ENCODE results near the gene ADGRB2. TPM values are rescaled to one million over a fixed set of nuclear protein-coding genes. Genes with fewer than 3 reads are reported as not detected.

The ADGRB2 gene
- total RNA-seq, 1 experiment from 2014 or later = 12.3 TPM

GRCh38 chr1:31787786-31788137 is 23.6 kb upstream of the ADGRB2 start:
- H3K27ac ChIP-seq (ENCODE audit: low read length) = no peak overlapping the region
- peak overlapping the region; percentile 94 for H3K4me2 ChIP-seq (ENCODE audit: low read length)
- no peak overlapping the region for H2AFZ ChIP-seq (ENCODE audit: low read length)
- no peaks in the 10 kb centered on the region for H3K36me3 ChIP-seq (ENCODE audit: low read depth, low read length)
- no peaks in the 10 kb centered on the region for H3K79me2 ChIP-seq (ENCODE audit: low read length)
- H3K9ac ChIP-seq (ENCODE audit: low read length) = no peak overlapping the region
- ChIA-PET CTCF (no interaction called here), POLR2A (ENCODE audit: unreplicated experiment) (no interaction called here)
- H3K9me3 ChIP-seq (ENCODE audit: low read length) = no peaks in the 10 kb centered on the region
- TF ChIP-seq, protein P1, sequence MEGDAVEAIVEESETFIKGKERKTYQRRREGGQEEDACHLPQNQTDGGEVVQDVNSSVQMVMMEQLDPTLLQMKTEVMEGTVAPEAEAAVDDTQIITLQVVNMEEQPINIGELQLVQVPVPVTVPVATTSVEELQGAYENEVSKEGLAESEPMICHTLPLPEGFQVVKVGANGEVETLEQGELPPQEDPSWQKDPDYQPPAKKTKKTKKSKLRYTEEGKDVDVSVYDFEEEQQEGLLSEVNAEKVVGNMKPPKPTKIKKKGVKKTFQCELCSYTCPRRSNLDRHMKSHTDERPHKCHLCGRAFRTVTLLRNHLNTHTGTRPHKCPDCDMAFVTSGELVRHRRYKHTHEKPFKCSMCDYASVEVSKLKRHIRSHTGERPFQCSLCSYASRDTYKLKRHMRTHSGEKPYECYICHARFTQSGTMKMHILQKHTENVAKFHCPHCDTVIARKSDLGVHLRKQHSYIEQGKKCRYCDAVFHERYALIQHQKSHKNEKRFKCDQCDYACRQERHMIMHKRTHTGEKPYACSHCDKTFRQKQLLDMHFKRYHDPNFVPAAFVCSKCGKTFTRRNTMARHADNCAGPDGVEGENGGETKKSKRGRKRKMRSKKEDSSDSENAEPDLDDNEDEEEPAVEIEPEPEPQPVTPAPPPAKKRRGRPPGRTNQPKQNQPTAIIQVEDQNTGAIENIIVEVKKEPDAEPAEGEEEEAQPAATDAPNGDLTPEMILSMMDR (conservative IDR thresholded peaks at IDR 0.05; ENCODE audit: low read depth, low read length) = no peak
- no peak for TF ChIP-seq EZH2 (IDR thresholded peaks at IDR 0.05; ENCODE audit: low read length, unreplicated experiment)
- no peak for TF ChIP-seq EZH2phosphoT487 (IDR thresholded peaks at IDR 0.05; ENCODE audit: borderline replicate concordance, low read length)
- H4K20me1 ChIP-seq (ENCODE audit: low read length) = no peaks in the 10 kb centered on the region
- ATAC-seq = no peak
- H3K4me1 ChIP-seq (ENCODE audit: insufficient read depth, low read length) = no peaks in the 10 kb centered on the region
- intact Hi-C loops (cut with micrococcal nuclease) = loop anchor here (2.0 kb wide), 1 partner anchor 223 kb away; no protein-coding TSS in a partner anchor
- BruUV-seq (replicated peaks) = no TSS peak
- H3F3A ChIP-seq (ENCODE audit: low read length, unreplicated experiment) = no peaks in the 10 kb centered on the region
- peak overlapping the region; percentile 76; the same call in 1 of the 2 replicates for H3K4me3 ChIP-seq (ENCODE audit: low read length)
- no peaks in the 10 kb centered on the region for H3K9me2 ChIP-seq (replicated peaks; ENCODE audit: low read length)
- DNase-seq = no peak
- H3K27me3 ChIP-seq (ENCODE audit: low read length) = no peaks in the 10 kb centered on the region

DNA sequence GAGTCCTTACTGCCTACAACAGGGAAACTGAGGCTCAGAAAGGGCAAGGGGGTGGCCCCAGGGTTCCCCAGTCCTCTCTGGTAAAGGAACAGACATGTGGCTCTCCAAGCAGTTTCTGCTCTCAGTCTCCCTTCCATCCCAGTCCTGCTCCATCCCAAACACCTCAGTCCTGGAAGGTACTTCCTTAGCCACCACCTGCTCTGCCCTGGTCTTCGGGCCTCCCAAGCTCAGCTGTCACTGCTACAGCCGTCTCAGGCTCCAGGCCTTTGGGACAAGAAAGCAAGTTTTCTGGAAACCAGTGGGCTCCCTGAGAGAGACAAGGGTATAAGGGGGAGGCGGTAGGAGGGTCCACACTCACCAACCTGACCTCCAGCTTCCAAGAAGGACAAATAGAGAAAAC is 23.1 kb upstream of the ADGRB2 start:
- BruUV-seq (replicated peaks) = no TSS peak
- no peak overlapping the region for H3K4me2 ChIP-seq (ENCODE audit: low read length)
- DNase-seq (no peak), ATAC-seq (no peak)
- H3K27ac ChIP-seq (ENCODE audit: low read length) = no peak overlapping the region
- no peaks in the 10 kb centered on the region for H3K36me3 ChIP-seq (ENCODE audit: low read depth, low read length)
- H3K27me3 ChIP-seq (ENCODE audit: low read length) = no peaks in the 10 kb centered on the region
- H3F3A ChIP-seq (ENCODE audit: low read length, unreplicated experiment) = no peaks in the 10 kb centered on the region
- H3K9me3 ChIP-seq (ENCODE audit: low read length) = no peaks in the 10 kb centered on the region
- no peaks in the 10 kb centered on the region for H3K79me2 ChIP-seq (ENCODE audit: low read length)
- no peaks in the 10 kb centered on the region for H3K9me2 ChIP-seq (replicated peaks; ENCODE audit: low read length)
- intact Hi-C loops (cut with micrococcal nuclease) = no loop called here
- TF ChIP-seq EZH2phosphoT487 (IDR thresholded peaks at IDR 0.05; ENCODE audit: borderline replicate concordance, low read length) = no peak
- TF ChIP-seq, protein P1 (conservative IDR thresholded peaks at IDR 0.05; ENCODE audit: low read depth, low read length) = no peak
- TF ChIP-seq EZH2 (IDR thresholded peaks at IDR 0.05; ENCODE audit: low read length, unreplicated experiment) = no peak
- H3K9ac ChIP-seq (ENCODE audit: low read length) = no peak overlapping the region
- ChIA-PET POLR2A (ENCODE audit: unreplicated experiment) (no interaction called here), CTCF (no interaction called here)
- H3K4me3 ChIP-seq (ENCODE audit: low read length) = no peak overlapping the region
- no peaks in the 10 kb centered on the region for H3K4me1 ChIP-seq (ENCODE audit: insufficient read depth, low read length)
- H2AFZ ChIP-seq (ENCODE audit: low read length) = no peak overlapping the region
- H4K20me1 ChIP-seq (ENCODE audit: low read length) = no peaks in the 10 kb centered on the region

DNA sequence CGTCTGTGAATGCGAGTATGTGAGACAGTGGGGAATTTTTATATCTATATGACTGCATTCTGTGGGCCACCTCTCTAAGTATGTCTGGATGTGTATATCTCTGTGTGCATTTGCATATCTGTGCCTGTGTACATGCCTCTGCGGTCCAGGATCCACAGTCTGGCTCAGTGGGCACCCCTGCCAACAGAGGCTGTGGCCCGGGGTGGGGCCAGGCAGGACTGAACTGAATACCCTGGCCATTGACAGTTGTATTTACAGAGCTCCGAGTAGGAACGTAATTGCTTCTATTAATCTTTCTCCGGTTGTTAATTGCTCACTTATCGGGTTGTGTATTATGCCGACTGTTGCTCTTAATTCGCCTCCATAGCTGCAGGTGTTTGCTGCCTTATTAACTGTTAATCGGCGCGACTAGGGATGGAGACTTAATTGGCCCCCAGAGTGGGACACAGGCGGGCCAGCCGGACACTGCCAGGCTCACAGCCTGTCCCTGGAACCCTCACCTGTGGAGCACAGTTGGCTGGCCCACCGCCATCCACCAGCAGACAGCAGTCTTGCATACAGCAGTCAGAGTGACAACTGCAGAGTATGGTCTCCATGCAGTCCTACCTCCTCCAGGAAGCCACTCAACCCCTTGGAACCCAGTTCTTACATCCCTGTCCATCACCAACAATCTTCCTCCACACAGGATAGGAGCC is 22.4 kb upstream of the ADGRB2 start:
- Histone ChIP-seq H3K4me2 (ENCODE audit: low read length) (no peak overlapping the region), H3K27ac (ENCODE audit: low read length) (no peak overlapping the region), H3K9me2 (replicated peaks; ENCODE audit: low read length) (no peaks in the 10 kb centered on the region), H3K36me3 (ENCODE audit: low read depth, low read length) (no peaks in the 10 kb centered on the region), H3K9ac (ENCODE audit: low read length) (no peak overlapping the region), H3F3A (ENCODE audit: low read length, unreplicated experiment) (no peaks in the 10 kb centered on the region), H3K27me3 (ENCODE audit: low read length) (no peaks in the 10 kb centered on the region), H2AFZ (ENCODE audit: low read length) (no peak overlapping the region), H3K4me3 (ENCODE audit: low read length) (no peak overlapping the region), H3K9me3 (ENCODE audit: low read length) (no peaks in the 10 kb centered on the region), H3K4me1 (ENCODE audit: insufficient read depth, low read length) (no peaks in the 10 kb centered on the region), H4K20me1 (ENCODE audit: low read length) (no peaks in the 10 kb centered on the region), H3K79me2 (ENCODE audit: low read length) (no peaks in the 10 kb centered on the region)
- no peak for ATAC-seq
- DNase-seq = no peak
- BruUV-seq (replicated peaks) = no TSS peak
- ChIA-PET CTCF (no interaction called here), POLR2A (ENCODE audit: unreplicated experiment) (no interaction called here)
- intact Hi-C loops (cut with micrococcal nuclease) = no loop called here
- TF ChIP-seq, protein P1 (conservative IDR thresholded peaks at IDR 0.05; ENCODE audit: low read depth, low read length) = no peak
- TF ChIP-seq EZH2 (IDR thresholded peaks at IDR 0.05; ENCODE audit: low read length, unreplicated experiment) = no peak
- no peak for TF ChIP-seq EZH2phosphoT487 (IDR thresholded peaks at IDR 0.05; ENCODE audit: borderline replicate concordance, low read length)
